ENCODE data around the gene CPSF4L.

The CPSF4L gene

DNA sequence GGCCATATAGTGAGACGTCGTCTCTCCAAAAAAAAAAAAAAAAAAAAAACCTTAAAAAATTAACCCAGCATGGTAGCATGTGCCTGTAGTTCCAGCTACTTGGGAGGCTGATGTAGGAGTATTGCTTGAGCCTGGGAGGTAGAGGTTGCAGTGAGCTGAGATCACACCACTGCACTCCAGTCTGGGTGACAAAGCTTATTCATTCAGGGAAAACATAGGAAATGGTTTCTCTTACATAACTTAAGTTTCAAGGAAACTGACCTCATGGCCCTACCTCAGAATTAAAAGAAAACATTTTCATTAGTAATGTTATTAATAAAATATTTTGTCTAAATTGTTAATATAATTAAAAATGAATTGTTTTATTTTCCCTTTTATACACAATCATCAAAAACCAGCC is 37.4 kb downstream of the CPSF4L start:
- no peak for TF ChIP-seq CTCF (conservative IDR thresholded peaks at IDR 0.05; ENCODE audit: low read length)
- H3K4me3 ChIP-seq (ENCODE audit: low read length) = no peak overlapping the region
- DNase-seq (ENCODE audit: low read depth) = no peak

DNA sequence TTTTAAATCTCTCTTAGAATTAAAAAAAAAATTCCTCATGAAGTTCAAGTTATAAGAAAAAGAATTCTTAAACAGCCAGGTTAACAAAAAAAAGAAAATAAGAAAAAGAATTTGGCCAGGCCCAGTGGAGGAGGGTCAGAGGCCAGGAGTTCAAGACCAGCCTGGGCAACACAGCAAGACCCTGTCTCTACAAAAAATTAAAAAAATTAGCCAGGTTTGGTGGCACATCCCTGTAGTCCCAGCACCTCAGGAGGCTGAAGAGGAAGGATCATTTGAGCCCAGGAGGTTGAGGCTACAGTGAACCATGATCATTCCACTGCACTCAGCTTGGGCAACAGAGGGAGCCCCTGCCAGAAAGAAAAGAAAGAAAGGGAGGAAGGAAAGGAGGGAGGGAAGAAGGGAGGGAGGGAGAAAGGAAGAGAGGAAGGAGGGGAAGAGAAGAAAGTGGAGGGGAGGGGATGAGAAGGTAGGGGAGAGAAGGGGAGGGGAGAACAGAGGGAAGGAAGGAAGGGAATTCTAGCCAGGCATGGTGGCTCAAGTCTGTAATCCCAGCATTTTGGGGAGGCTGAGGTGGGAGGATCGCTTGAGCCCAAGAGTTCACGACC is 38.0 kb downstream of the CPSF4L start:
- no peak overlapping the region for H3K4me3 ChIP-seq (ENCODE audit: low read length)
- TF ChIP-seq CTCF (conservative IDR thresholded peaks at IDR 0.05; ENCODE audit: low read length) = no peak
- DNase-seq (ENCODE audit: low read depth) = no peak

DNA sequence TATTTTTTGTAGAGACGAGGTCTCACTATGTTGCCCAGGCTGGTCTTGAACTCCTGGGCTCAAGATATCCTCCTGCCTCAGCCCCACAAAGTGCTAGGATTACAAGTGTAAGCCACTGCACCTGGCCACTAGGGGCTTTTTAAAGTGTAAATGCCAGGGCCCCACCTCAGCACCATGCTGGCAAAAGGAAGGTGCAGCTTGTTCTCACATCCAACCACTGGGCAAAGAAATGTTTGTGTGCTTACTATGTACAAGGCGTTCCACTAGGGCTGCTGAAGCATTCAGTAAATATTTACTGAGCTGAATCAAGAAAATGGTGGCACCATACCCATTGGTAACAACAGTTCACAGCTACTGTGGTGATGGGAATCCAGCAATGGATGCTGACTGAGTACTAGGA is 46.2 kb downstream of the CPSF4L start:
- no peak for DNase-seq (ENCODE audit: low read depth)
- no peak overlapping the region for H3K4me3 ChIP-seq (ENCODE audit: low read length)
- no peak for TF ChIP-seq CTCF (conservative IDR thresholded peaks at IDR 0.05; ENCODE audit: low read length)

- no peak for TF ChIP-seq CTCF (conservative IDR thresholded peaks at IDR 0.05; ENCODE audit: low read length)
- H3K4me3 ChIP-seq (ENCODE audit: low read length) = no peak overlapping the region
Measured at GRCh38 chr17:73214851-73215250, 46.8 kb downstream of the CPSF4L start.

DNA sequence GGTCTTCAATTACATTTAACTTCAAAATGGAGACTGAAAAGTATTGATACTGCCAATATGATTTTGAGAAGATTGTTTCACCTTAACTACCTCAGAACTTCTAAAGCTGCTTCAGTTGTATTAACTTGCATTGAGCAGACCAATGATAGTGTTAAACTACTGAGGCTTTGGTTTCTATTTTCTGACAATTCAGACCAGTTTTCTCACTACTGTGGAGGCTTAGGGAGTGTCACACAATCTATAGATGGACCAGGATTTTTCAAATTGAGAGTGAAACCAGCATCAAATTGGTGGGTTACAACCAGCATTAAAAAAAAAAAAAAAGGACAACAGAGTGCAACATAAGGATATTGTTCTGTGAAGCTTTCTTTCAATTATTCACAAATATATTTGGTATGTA is 47.7 kb downstream of the CPSF4L start:
- no peak for TF ChIP-seq CTCF (conservative IDR thresholded peaks at IDR 0.05; ENCODE audit: low read length)
- no peak overlapping the region for H3K4me3 ChIP-seq (ENCODE audit: low read length)
- no peak for DNase-seq (ENCODE audit: low read depth)

More at GRCh38 chr17:73214851-73215250, 46.8 kb downstream of the CPSF4L start:
- no peak for DNase-seq (ENCODE audit: low read depth)

GRCh38 chr17:73211745-73212144 is 49.9 kb downstream of the CPSF4L start:
- no peak overlapping the region for H3K4me3 ChIP-seq (ENCODE audit: low read length)
- TF ChIP-seq CTCF (conservative IDR thresholded peaks at IDR 0.05; ENCODE audit: low read length) = no peak
- no peak for DNase-seq (ENCODE audit: low read depth)

DNA sequence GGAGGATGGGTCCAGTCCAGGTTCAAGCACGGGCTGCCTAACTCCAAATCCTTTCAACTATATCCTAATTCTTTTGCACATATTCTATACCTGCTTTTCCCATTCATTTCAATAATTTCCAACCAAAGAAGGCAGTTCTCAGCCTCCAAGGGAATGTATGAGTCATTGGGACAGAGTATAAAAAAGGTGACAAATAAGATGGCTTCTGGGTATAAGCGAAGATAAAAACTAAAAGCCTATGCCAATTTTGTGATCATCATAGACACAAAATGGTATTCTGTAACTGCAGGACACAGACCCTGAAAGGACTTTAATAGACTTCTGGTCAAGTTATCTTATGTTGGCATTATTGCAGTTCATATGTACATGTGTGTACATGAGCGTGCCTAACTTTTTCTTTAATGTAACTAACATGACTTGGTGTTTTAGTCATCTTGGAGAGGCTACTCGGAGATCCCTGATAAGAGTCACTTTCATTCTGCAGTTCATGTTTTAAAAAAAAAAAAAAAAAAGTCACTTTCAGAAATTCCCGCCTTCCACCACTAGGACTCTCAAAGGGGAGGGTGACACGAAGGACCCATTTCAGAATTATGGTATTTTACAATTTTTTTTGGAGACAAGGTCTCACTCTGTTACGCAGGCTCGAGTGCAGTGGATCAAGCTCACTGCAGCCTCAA is 51.5 kb downstream of the CPSF4L start:
- peak; percentile 44 for TF ChIP-seq CTCF (conservative IDR thresholded peaks at IDR 0.05; ENCODE audit: low read length)
- no peak for DNase-seq (ENCODE audit: low read depth)
- H3K4me3 ChIP-seq (ENCODE audit: low read length) = no peak overlapping the region

Data from AG10803 (cell line).